Measurements from ENCODE around the gene DACT2.

- TF ChIP-seq POLR2A (IDR thresholded peaks at IDR 0.05; ENCODE audit: low read depth, low read length): no peak
- no peak for TF ChIP-seq PAX5 (IDR thresholded peaks at IDR 0.05; ENCODE audit: insufficient read depth, low read length, severe bottlenecking)
- no peak for TF ChIP-seq POLR2AphosphoS5 (IDR thresholded peaks at IDR 0.05; ENCODE audit: low read depth, low read length)
- no peak for TF ChIP-seq TAF1 (IDR thresholded peaks at IDR 0.05; ENCODE audit: low read depth, low read length)
- TF ChIP-seq SPI1 (IDR thresholded peaks at IDR 0.05; ENCODE audit: low read depth, low read length): no peak
- TF ChIP-seq POU2F2 (IDR thresholded peaks at IDR 0.05; ENCODE audit: low read depth, low read length): no peak
Observed at GRCh38 chr6:168349718-168350210, 30.2 kb upstream of the DACT2 start.

Data from GM12891 (cell line).